Measurements from ENCODE around the gene ADAMTS2.

Gene ADAMTS2

DNA sequence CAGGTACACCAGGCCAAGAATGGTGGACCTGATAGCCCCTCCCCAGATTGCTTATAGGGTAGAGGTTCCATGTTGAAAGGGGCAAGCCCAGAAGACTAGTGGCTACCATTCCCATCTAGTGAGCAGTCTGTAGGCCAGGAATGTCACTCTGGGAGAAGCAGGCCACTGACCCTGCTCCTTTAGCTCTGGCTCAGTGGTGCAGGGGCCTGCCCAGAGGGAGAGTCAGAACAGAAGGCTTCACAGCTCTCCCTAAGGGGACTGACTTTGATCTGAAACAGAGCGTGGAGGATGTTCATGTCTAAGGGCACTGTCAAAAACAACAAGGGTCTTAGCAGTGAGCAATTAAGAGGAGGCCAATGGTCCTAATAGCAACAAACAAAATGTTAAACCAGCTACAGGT lies 203.4 kb downstream of the ADAMTS2 start:
- H3K4me3 Mint-ChIP-seq, result no peak overlapping the region
- H3K27ac Mint-ChIP-seq (ENCODE audit: low read depth), result no peak overlapping the region

DNA sequence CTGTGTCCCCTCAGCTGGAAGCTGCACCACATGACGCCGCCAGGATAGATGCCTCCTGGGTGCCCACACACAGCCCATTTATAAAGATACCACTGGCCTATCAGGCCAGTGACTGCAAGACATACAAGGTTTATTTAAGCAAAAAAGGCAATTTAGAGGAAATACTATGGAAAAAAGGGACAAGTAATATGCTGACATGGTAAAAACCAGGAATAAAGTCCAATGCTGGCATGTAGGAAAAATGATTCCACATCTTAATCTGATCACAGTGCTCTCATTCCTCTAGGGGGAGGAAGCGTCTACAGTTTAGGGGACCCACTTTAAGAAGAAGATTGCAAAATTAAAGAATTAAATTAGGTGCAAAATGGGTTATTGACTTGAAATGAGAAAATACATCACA lies 205.0 kb downstream of the ADAMTS2 start:
- Mint-ChIP-seq H3K9me3 (no peaks in the 10 kb centered on the region), H3K27me3 (no peaks in the 10 kb centered on the region), H3K27ac (ENCODE audit: low read depth) (no peak overlapping the region), H3K36me3 (ENCODE audit: insufficient read depth) (no peaks in the 10 kb centered on the region), H3K4me3 (no peak overlapping the region), H3K4me1 (no peaks in the 10 kb centered on the region)
- ATAC-seq (replicated peaks; ENCODE audit: extremely low read depth, poor library complexity, severe bottlenecking), result no peak
- DNase-seq (ENCODE audit: low spot score in 2 of 2), result no peak

More for the DNA sequence above, 203.4 kb downstream of the ADAMTS2 start:
- Mint-ChIP-seq H3K4me1 (no peaks in the 10 kb centered on the region), H3K9me3 (no peaks in the 10 kb centered on the region), H3K27me3 (no peaks in the 10 kb centered on the region), H3K36me3 (ENCODE audit: insufficient read depth) (no peaks in the 10 kb centered on the region)
- ATAC-seq (replicated peaks; ENCODE audit: extremely low read depth, poor library complexity, severe bottlenecking), result no peak
- no peak for DNase-seq (ENCODE audit: low spot score in 2 of 2)

GRCh38 chr5:179139936-179140235 lies 205.4 kb downstream of the ADAMTS2 start:
- no peaks in the 10 kb centered on the region for H3K4me1 Mint-ChIP-seq
- ATAC-seq (replicated peaks; ENCODE audit: extremely low read depth, poor library complexity, severe bottlenecking), result no peak

DNA sequence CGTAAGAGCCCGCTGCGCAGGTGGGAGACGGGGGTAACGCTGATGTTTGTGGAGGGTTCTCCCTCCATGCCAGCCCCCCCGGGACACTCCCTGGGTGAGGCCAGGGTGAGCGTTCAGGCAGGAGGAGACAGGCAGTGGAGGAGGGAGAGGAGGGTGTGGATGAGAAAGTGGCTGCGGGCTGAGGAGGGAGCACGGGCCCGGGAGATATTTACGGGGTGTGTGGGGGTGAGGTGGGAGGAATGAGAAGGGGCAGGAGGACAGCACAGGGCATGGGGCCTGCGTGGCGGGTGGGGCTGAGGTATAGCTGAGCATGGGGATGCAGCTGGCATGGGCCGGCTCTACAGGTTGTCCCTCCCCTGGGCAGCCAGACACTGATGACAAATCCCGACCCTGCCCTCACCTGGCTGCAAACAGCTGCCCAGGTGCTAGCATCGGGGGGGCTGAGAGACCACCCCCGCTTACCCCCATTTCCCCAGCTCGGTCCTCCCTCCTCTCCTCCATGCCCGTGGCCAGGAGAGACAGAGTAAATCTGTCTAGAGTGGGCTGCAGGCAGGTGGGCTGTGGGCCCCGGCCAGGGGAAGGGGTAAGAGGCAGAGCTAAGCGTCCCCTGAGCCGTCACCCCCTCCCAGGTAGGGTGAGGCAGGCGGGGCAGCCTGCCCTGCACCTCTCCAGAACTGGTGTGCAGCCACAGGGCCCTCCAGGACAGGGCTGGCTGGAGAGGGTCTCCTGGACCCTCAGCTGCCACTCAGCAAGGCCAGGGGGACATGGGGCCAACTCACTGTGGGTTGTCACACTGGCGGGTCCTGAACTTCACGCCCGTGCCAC lies 205.9 kb downstream of the ADAMTS2 start:
- DNase-seq (ENCODE audit: low spot score in 2 of 2) (no peak), ATAC-seq (replicated peaks; ENCODE audit: extremely low read depth, poor library complexity, severe bottlenecking) (no peak)
- Mint-ChIP-seq H3K27me3 (no peaks in the 10 kb centered on the region), H3K36me3 (ENCODE audit: insufficient read depth) (no peaks in the 10 kb centered on the region), H3K4me3 (no peak overlapping the region), H3K4me1 (no peaks in the 10 kb centered on the region), H3K27ac (ENCODE audit: low read depth) (no peak overlapping the region), H3K9me3 (no peaks in the 10 kb centered on the region)

More at GRCh38 chr5:179139936-179140235, 205.4 kb downstream of the ADAMTS2 start:
- Mint-ChIP-seq H3K27ac (ENCODE audit: low read depth) (no peak overlapping the region), H3K36me3 (ENCODE audit: insufficient read depth) (no peaks in the 10 kb centered on the region), H3K9me3 (no peaks in the 10 kb centered on the region), H3K4me3 (no peak overlapping the region), H3K27me3 (no peaks in the 10 kb centered on the region)
- DNase-seq (ENCODE audit: low spot score in 2 of 2), result no peak

DNA sequence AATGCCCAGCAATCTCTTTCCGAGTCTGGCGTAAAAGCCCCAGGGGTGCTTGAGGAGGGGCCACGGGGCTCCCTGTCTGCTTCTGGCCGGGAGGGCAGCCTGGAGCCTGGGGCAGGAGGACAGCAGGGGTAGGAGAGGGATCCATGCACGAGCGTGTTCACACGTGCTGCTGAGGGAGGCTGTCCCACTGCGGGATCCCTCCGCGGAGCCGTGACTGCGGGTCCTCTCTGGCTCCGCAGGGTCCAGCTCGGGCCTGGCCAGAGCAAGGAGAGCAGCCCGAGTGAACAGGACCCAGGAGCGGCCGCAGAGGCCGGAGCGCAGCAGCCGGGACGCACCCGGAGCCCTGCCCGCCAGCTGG lies 206.7 kb downstream of the ADAMTS2 start:
- no peak for ATAC-seq (replicated peaks; ENCODE audit: extremely low read depth, poor library complexity, severe bottlenecking)
- no peak for DNase-seq (ENCODE audit: low spot score in 2 of 2)
- Mint-ChIP-seq H3K9me3 (no peaks in the 10 kb centered on the region), H3K4me3 (no peak overlapping the region), H3K27me3 (no peaks in the 10 kb centered on the region), H3K36me3 (ENCODE audit: insufficient read depth) (no peaks in the 10 kb centered on the region), H3K4me1 (no peaks in the 10 kb centered on the region), H3K27ac (ENCODE audit: low read depth) (no peak overlapping the region)

GRCh38 chr5:179137643-179138567 lies 207.4 kb downstream of the ADAMTS2 start:
- no peaks in the 10 kb centered on the region for H3K4me1 Mint-ChIP-seq
- H3K27ac Mint-ChIP-seq (ENCODE audit: low read depth), result no peak overlapping the region
- no peak for ATAC-seq (replicated peaks; ENCODE audit: extremely low read depth, poor library complexity, severe bottlenecking)
- H3K27me3 Mint-ChIP-seq, result no peaks in the 10 kb centered on the region
- DNase-seq (ENCODE audit: low spot score in 2 of 2), result no peak
- H3K4me3 Mint-ChIP-seq, result no peak overlapping the region
- H3K9me3 Mint-ChIP-seq, result no peaks in the 10 kb centered on the region
- no peaks in the 10 kb centered on the region for H3K36me3 Mint-ChIP-seq (ENCODE audit: insufficient read depth)

DNA sequence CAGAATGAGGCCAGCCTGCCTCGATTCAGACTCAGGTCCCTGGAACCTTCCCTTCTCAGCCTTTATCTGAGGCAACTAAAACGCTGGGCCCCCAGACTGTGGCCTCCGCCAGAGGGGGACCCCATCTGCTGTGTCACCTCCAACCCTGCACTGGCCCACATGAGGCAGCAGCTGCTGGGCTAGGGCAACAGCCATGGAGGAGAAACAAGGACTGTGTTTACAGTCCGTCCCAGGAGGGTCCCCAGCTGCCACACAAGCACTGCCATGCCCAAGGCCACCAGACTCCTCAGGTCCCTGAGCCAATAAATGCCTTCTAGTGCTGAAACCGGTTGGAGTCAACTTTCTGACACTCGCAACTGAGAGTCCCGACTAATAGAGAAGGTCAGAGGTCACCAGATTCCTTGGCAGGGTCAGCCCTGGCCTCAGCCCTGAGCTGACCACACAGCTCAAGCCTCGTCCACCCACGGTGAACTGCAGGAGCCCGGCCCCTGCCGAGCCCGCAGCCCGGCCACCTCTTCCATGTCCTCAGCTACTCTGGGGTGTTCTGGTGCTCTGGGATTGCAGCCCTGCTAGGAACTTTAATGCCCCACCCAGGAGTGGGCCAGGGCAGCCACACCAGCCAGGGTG lies 208.1 kb downstream of the ADAMTS2 start:
- no peaks in the 10 kb centered on the region for H3K4me1 Mint-ChIP-seq
- ATAC-seq (replicated peaks; ENCODE audit: extremely low read depth, poor library complexity, severe bottlenecking), result no peak

DNA sequence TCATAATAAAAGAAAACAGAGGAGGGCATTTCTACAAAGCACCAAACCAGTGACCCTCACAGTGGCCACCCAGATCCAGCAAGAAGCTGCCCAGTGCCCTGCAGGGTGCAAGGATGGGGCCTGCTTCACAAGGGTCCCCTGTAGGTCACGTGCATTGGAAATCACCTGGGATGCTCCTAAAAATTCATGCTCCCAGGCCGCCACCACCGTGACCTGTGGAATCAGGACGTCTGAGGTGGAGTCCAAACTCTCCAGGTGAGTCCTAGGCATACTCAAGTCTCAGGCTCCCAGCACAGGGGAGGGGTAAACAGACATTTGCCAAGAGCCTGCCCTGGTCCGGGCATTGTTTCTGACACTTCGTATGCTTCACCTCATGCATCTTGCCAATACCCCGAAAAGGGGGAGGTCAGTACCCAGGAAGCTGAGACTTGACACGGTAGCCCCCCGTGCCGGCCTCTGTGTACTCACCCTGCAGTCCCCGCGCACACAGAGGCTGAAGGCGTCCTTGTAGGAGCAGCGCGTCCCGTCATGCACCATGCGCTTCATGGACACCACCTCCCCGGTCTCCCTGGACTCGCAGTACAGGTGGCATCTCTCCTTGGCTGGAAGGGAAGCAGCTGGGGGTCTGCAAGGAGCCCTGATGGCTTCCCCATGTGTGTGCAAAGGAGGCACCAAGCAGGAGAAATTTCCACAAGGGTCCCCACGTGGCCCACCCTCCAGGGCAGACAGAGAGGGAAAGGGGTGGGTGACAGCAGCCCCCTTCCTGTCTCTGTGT lies 209.6 kb downstream of the ADAMTS2 start:
- no peaks in the 10 kb centered on the region for H3K9me3 Mint-ChIP-seq
- no peaks in the 10 kb centered on the region for H3K4me1 Mint-ChIP-seq
- ATAC-seq (replicated peaks; ENCODE audit: extremely low read depth, poor library complexity, severe bottlenecking) (no peak), DNase-seq (ENCODE audit: low spot score in 2 of 2) (no peak)
- no peak overlapping the region for H3K4me3 Mint-ChIP-seq
- H3K27ac Mint-ChIP-seq (ENCODE audit: low read depth), result no peak overlapping the region
- H3K27me3 Mint-ChIP-seq, result no peaks in the 10 kb centered on the region
- no peaks in the 10 kb centered on the region for H3K36me3 Mint-ChIP-seq (ENCODE audit: insufficient read depth)

More for the DNA sequence above, 208.1 kb downstream of the ADAMTS2 start:
- DNase-seq (ENCODE audit: low spot score in 2 of 2), result no peak
- Mint-ChIP-seq H3K27ac (ENCODE audit: low read depth) (no peak overlapping the region), H3K27me3 (no peaks in the 10 kb centered on the region), H3K36me3 (ENCODE audit: insufficient read depth) (no peaks in the 10 kb centered on the region), H3K9me3 (no peaks in the 10 kb centered on the region), H3K4me3 (no peak overlapping the region)

- H3K27ac Mint-ChIP-seq (ENCODE audit: low read depth), result no peak overlapping the region
- H3K36me3 Mint-ChIP-seq (ENCODE audit: insufficient read depth), result no peaks in the 10 kb centered on the region
- no peaks in the 10 kb centered on the region for H3K4me1 Mint-ChIP-seq
- H3K4me3 Mint-ChIP-seq, result no peak overlapping the region
- ATAC-seq (replicated peaks; ENCODE audit: extremely low read depth, poor library complexity, severe bottlenecking), result no peak
- H3K9me3 Mint-ChIP-seq, result no peaks in the 10 kb centered on the region
- no peaks in the 10 kb centered on the region for H3K27me3 Mint-ChIP-seq
- DNase-seq (ENCODE audit: low spot score in 2 of 2), result no peak
Observed at GRCh38 chr5:179135006-179135405, 210.3 kb downstream of the ADAMTS2 start.

- Mint-ChIP-seq H3K4me3 (no peak overlapping the region), H3K36me3 (ENCODE audit: insufficient read depth) (no peaks in the 10 kb centered on the region), H3K27ac (ENCODE audit: low read depth) (no peak overlapping the region), H3K4me1 (no peaks in the 10 kb centered on the region), H3K9me3 (no peaks in the 10 kb centered on the region), H3K27me3 (no peaks in the 10 kb centered on the region)
- ATAC-seq (replicated peaks; ENCODE audit: extremely low read depth, poor library complexity, severe bottlenecking) (no peak), DNase-seq (ENCODE audit: low spot score in 2 of 2) (no peak)
Observed at GRCh38 chr5:179134511-179134910, 210.8 kb downstream of the ADAMTS2 start.

- peaks cover 5% of the 10 kb centered on the region for H3K27me3 Mint-ChIP-seq
- H3K9me3 Mint-ChIP-seq, result no peaks in the 10 kb centered on the region
- no peak overlapping the region for H3K4me3 Mint-ChIP-seq
- H3K27ac Mint-ChIP-seq (ENCODE audit: low read depth), result no peak overlapping the region
- ATAC-seq (replicated peaks; ENCODE audit: extremely low read depth, poor library complexity, severe bottlenecking) (no peak), DNase-seq (ENCODE audit: low spot score in 2 of 2) (no peak)
- H3K4me1 Mint-ChIP-seq, result no peaks in the 10 kb centered on the region
- no peaks in the 10 kb centered on the region for H3K36me3 Mint-ChIP-seq (ENCODE audit: insufficient read depth)
Observed at GRCh38 chr5:179132586-179133355, 212.5 kb downstream of the ADAMTS2 start.
